ENCODE data around the gene ZNRF3.

- TF ChIP-seq CTCF (IDR thresholded peaks at IDR 0.05) = no peak
- no peak for TF ChIP-seq ZFX (IDR thresholded peaks at IDR 0.05; ENCODE audit: borderline replicate concordance)
Measured at GRCh38 chr22:28902490-28902889, 19.1 kb downstream of the ZNRF3 start.
